ENCODE results near the gene ANO5. TPM values are rescaled to one million over a fixed set of nuclear protein-coding genes. Genes with fewer than 3 reads are reported as not detected.
A peak's percentile ranks its signal among the peaks of the same experiment; 100 is the strongest.

Gene ANO5
- total and polyA plus RNA-seq, 7 donors, result 0.23 to 16.8 (median 10.8) TPM

GRCh38 chr11:22189660-22190059, 3.2 kb upstream of the ANO5 start:
- Histone ChIP-seq H3K27ac (no peak overlapping the region), H3K36me3 (no peaks in the 10 kb centered on the region), H3K9me3 (no peaks in the 10 kb centered on the region), H3K4me1 (peaks cover 0 to 20% (median 10%) of the 10 kb centered on the region in 4 donors), H3K27me3 (no peaks in the 10 kb centered on the region), H3K4me3 (no peak overlapping the region)
- DNase-seq, result no peak
- WGBS, 2 donors, result 42 to 57% methylated on average over 2 of the region's 2 CpGs
- no peak for TF ChIP-seq CTCF (IDR thresholded peaks at IDR 0.05)
- TF ChIP-seq POLR2AphosphoS5 (IDR thresholded peaks at IDR 0.05), result no peak
- TF ChIP-seq EP300 (IDR thresholded peaks at IDR 0.05), result no peak
- TF ChIP-seq POLR2A (IDR thresholded peaks at IDR 0.05), result no peak
- intact Hi-C loops (cut with DNase I), result no loop called here

GRCh38 chr11:22190827-22191463, 1.9 kb upstream of the ANO5 start:
- 90 to 91% methylated on average over 7 of the region's 7 CpGs for WGBS, 2 donors
- H3K4me3 ChIP-seq, result no peak overlapping the region
- intact Hi-C loops (cut with DNase I), result no loop called here
- no peaks in the 10 kb centered on the region for H3K9me3 ChIP-seq
- H3K36me3 ChIP-seq, result no peaks in the 10 kb centered on the region
- TF ChIP-seq CTCF (IDR thresholded peaks at IDR 0.05), result no peak
- TF ChIP-seq POLR2AphosphoS5 (IDR thresholded peaks at IDR 0.05), result no peak
- no peak for TF ChIP-seq POLR2A (IDR thresholded peaks at IDR 0.05)
- TF ChIP-seq EP300 (IDR thresholded peaks at IDR 0.05), result no peak
- H3K27ac ChIP-seq, result no peak overlapping the region
- H3K4me1 ChIP-seq, result peaks cover 0 to 21% (median 14%) of the 10 kb centered on the region in 4 donors
- DNase-seq, result no peak
- H3K27me3 ChIP-seq, result no peaks in the 10 kb centered on the region

- Histone ChIP-seq H3K4me1 (peaks cover 0 to 21% (median 17%) of the 10 kb centered on the region in 4 donors), H3K27ac (peak overlapping the region; percentile 76 to 88 (median 79)), H3K4me3 (peak overlapping the region; percentile 54 to 73 (median 66)), H3K9me3 (no peaks in the 10 kb centered on the region), H3K27me3 (no peaks in the 10 kb centered on the region), H3K36me3 (no peaks in the 10 kb centered on the region)
- DNase-seq, result no peak
- peak in 2 of 4 experiments; percentile 16 to 26 for TF ChIP-seq CTCF (IDR thresholded peaks at IDR 0.05)
- TF ChIP-seq POLR2AphosphoS5 (IDR thresholded peaks at IDR 0.05), result no peak
- WGBS, 2 donors, result 1 to 5% methylated on average over 7 of the region's 7 CpGs
- intact Hi-C loops (cut with DNase I), result no loop called here
These were observed 620 bp upstream of the ANO5 start for GRCh38 chr11:22192289-22192641.

GRCh38 chr11:22193348-22194051, 615 bp downstream of the ANO5 start:
- peak overlapping the region; percentile 54 to 73 (median 66) for H3K4me3 ChIP-seq
- peaks cover 0 to 27% (median 23%) of the 10 kb centered on the region in 4 donors for H3K4me1 ChIP-seq
- 2% methylated on average over 39 of the region's 39 CpGs for WGBS, 2 donors
- peak; percentile 64 for DNase-seq
- no peaks in the 10 kb centered on the region for H3K9me3 ChIP-seq
- intact Hi-C loops (cut with DNase I), result no loop called here
- no peaks in the 10 kb centered on the region for H3K27me3 ChIP-seq
- H3K27ac ChIP-seq, result peak overlapping the region; percentile 76 to 88 (median 79)
- TF ChIP-seq POLR2AphosphoS5 (IDR thresholded peaks at IDR 0.05), result peak in 1 of 4 donors; percentile 8
- no peak for TF ChIP-seq CTCF (IDR thresholded peaks at IDR 0.05)
- TF ChIP-seq POLR2A (IDR thresholded peaks at IDR 0.05), result no peak
- no peaks in the 10 kb centered on the region for H3K36me3 ChIP-seq

Measured in sigmoid colon (tissue), 7 donors.